ENCODE results near the gene PRKCE.

Gene PRKCE

GRCh38 chr2:46116553-46116991, 465.1 kb downstream of the PRKCE start:
- Histone ChIP-seq H3K4me3 (ENCODE audit: low read depth in 1 of 2, low read length in 2 of 2) (no peak overlapping the region), H3K36me3 (ENCODE audit: insufficient read depth, low read length) (no peaks in the 10 kb centered on the region), H3K27me3 (ENCODE audit: control insufficient read depth in 1 of 2, insufficient read depth in 2 of 2, low read length in 2 of 2) (no peaks in the 10 kb centered on the region), H3K9me3 (ENCODE audit: low read length) (no peaks in the 10 kb centered on the region), H3K27ac (ENCODE audit: low read depth, low read length) (no peak overlapping the region), H3K9ac (ENCODE audit: low read length) (no peak overlapping the region), H3K4me1 (ENCODE audit: insufficient read depth, low read length) (no peaks in the 10 kb centered on the region)

GRCh38 chr2:46117379-46117778, 465.9 kb downstream of the PRKCE start:
- H3K4me1 ChIP-seq (ENCODE audit: insufficient read depth, low read length) = no peaks in the 10 kb centered on the region
- H3K36me3 ChIP-seq (ENCODE audit: insufficient read depth, low read length) = no peaks in the 10 kb centered on the region
- no peaks in the 10 kb centered on the region for H3K27me3 ChIP-seq (ENCODE audit: control insufficient read depth in 1 of 2, insufficient read depth in 2 of 2, low read length in 2 of 2)
- no peak overlapping the region for H3K4me3 ChIP-seq (ENCODE audit: low read depth in 1 of 2, low read length in 2 of 2)
- H3K9me3 ChIP-seq (ENCODE audit: low read length) = no peaks in the 10 kb centered on the region
- H3K27ac ChIP-seq (ENCODE audit: low read depth, low read length) = no peak overlapping the region
- H3K9ac ChIP-seq (ENCODE audit: low read length) = no peak overlapping the region

- H3K4me3 ChIP-seq (ENCODE audit: low read depth in 1 of 2, low read length in 2 of 2) = no peak overlapping the region
- no peaks in the 10 kb centered on the region for H3K27me3 ChIP-seq (ENCODE audit: control insufficient read depth in 1 of 2, insufficient read depth in 2 of 2, low read length in 2 of 2)
- H3K9me3 ChIP-seq (ENCODE audit: low read length) = no peaks in the 10 kb centered on the region
- H3K27ac ChIP-seq (ENCODE audit: low read depth, low read length) = no peak overlapping the region
- no peaks in the 10 kb centered on the region for H3K36me3 ChIP-seq (ENCODE audit: insufficient read depth, low read length)
- H3K9ac ChIP-seq (ENCODE audit: low read length) = no peak overlapping the region
- H3K4me1 ChIP-seq (ENCODE audit: insufficient read depth, low read length) = no peaks in the 10 kb centered on the region
Observed at GRCh38 chr2:46117994-46118393, 466.5 kb downstream of the PRKCE start.

GRCh38 chr2:46118656-46119371, 467.3 kb downstream of the PRKCE start:
- H3K27me3 ChIP-seq (ENCODE audit: control insufficient read depth in 1 of 2, insufficient read depth in 2 of 2, low read length in 2 of 2) = no peaks in the 10 kb centered on the region
- H3K36me3 ChIP-seq (ENCODE audit: insufficient read depth, low read length) = no peaks in the 10 kb centered on the region
- H3K9ac ChIP-seq (ENCODE audit: low read length) = no peak overlapping the region
- H3K9me3 ChIP-seq (ENCODE audit: low read length) = no peaks in the 10 kb centered on the region
- no peak overlapping the region for H3K4me3 ChIP-seq (ENCODE audit: low read depth in 1 of 2, low read length in 2 of 2)
- H3K4me1 ChIP-seq (ENCODE audit: insufficient read depth, low read length) = no peaks in the 10 kb centered on the region
- no peak overlapping the region for H3K27ac ChIP-seq (ENCODE audit: low read depth, low read length)

- Histone ChIP-seq H3K36me3 (ENCODE audit: insufficient read depth, low read length) (no peaks in the 10 kb centered on the region), H3K4me1 (ENCODE audit: insufficient read depth, low read length) (no peaks in the 10 kb centered on the region), H3K9me3 (ENCODE audit: low read length) (no peaks in the 10 kb centered on the region), H3K9ac (ENCODE audit: low read length) (no peak overlapping the region), H3K4me3 (ENCODE audit: low read depth in 1 of 2, low read length in 2 of 2) (no peak overlapping the region), H3K27me3 (ENCODE audit: control insufficient read depth in 1 of 2, insufficient read depth in 2 of 2, low read length in 2 of 2) (no peaks in the 10 kb centered on the region), H3K27ac (ENCODE audit: low read depth, low read length) (no peak overlapping the region)
Observed at GRCh38 chr2:46119453-46119852, 468.0 kb downstream of the PRKCE start.

- no peak overlapping the region for H3K4me3 ChIP-seq (ENCODE audit: low read depth in 1 of 2, low read length in 2 of 2)
- H3K9ac ChIP-seq (ENCODE audit: low read length) = no peak overlapping the region
Observed at GRCh38 chr2:46120792-46121555, 469.5 kb downstream of the PRKCE start.

GRCh38 chr2:46122318-46122976, 471.0 kb downstream of the PRKCE start:
- H3K4me1 ChIP-seq (ENCODE audit: insufficient read depth, low read length) = no peaks in the 10 kb centered on the region
- H3K27me3 ChIP-seq (ENCODE audit: control insufficient read depth in 1 of 2, insufficient read depth in 2 of 2, low read length in 2 of 2) = no peaks in the 10 kb centered on the region
- H3K9me3 ChIP-seq (ENCODE audit: low read length) = no peaks in the 10 kb centered on the region
- no peak overlapping the region for H3K27ac ChIP-seq (ENCODE audit: low read depth, low read length)
- no peaks in the 10 kb centered on the region for H3K36me3 ChIP-seq (ENCODE audit: insufficient read depth, low read length)
- no peak overlapping the region for H3K9ac ChIP-seq (ENCODE audit: low read length)
- no peak overlapping the region for H3K4me3 ChIP-seq (ENCODE audit: low read depth in 1 of 2, low read length in 2 of 2)

More at GRCh38 chr2:46120792-46121555, 469.5 kb downstream of the PRKCE start:
- Histone ChIP-seq H3K36me3 (ENCODE audit: insufficient read depth, low read length) (no peaks in the 10 kb centered on the region), H3K27me3 (ENCODE audit: control insufficient read depth in 1 of 2, insufficient read depth in 2 of 2, low read length in 2 of 2) (no peaks in the 10 kb centered on the region), H3K4me1 (ENCODE audit: insufficient read depth, low read length) (no peaks in the 10 kb centered on the region), H3K27ac (ENCODE audit: low read depth, low read length) (no peak overlapping the region), H3K9me3 (ENCODE audit: low read length) (no peaks in the 10 kb centered on the region)

GRCh38 chr2:46123013-46123412, 471.5 kb downstream of the PRKCE start:
- H3K9me3 ChIP-seq (ENCODE audit: low read length) = no peaks in the 10 kb centered on the region
- H3K27me3 ChIP-seq (ENCODE audit: control insufficient read depth in 1 of 2, insufficient read depth in 2 of 2, low read length in 2 of 2) = no peaks in the 10 kb centered on the region
- no peaks in the 10 kb centered on the region for H3K4me1 ChIP-seq (ENCODE audit: insufficient read depth, low read length)
- H3K27ac ChIP-seq (ENCODE audit: low read depth, low read length) = no peak overlapping the region
- no peak overlapping the region for H3K4me3 ChIP-seq (ENCODE audit: low read depth in 1 of 2, low read length in 2 of 2)
- no peaks in the 10 kb centered on the region for H3K36me3 ChIP-seq (ENCODE audit: insufficient read depth, low read length)
- H3K9ac ChIP-seq (ENCODE audit: low read length) = no peak overlapping the region

- Histone ChIP-seq H3K9ac (ENCODE audit: low read length) (no peak overlapping the region), H3K4me1 (ENCODE audit: insufficient read depth, low read length) (no peaks in the 10 kb centered on the region), H3K36me3 (ENCODE audit: insufficient read depth, low read length) (no peaks in the 10 kb centered on the region), H3K27ac (ENCODE audit: low read depth, low read length) (no peak overlapping the region), H3K4me3 (ENCODE audit: low read depth in 1 of 2, low read length in 2 of 2) (no peak overlapping the region), H3K9me3 (ENCODE audit: low read length) (no peaks in the 10 kb centered on the region), H3K27me3 (ENCODE audit: control insufficient read depth in 1 of 2, insufficient read depth in 2 of 2, low read length in 2 of 2) (no peaks in the 10 kb centered on the region)
Observed at GRCh38 chr2:46125798-46126197, 474.3 kb downstream of the PRKCE start.

GRCh38 chr2:46126571-46126970, 475.1 kb downstream of the PRKCE start:
- Histone ChIP-seq H3K27ac (ENCODE audit: low read depth, low read length) (no peak overlapping the region), H3K9me3 (ENCODE audit: low read length) (no peaks in the 10 kb centered on the region), H3K4me1 (ENCODE audit: insufficient read depth, low read length) (no peaks in the 10 kb centered on the region), H3K27me3 (ENCODE audit: control insufficient read depth in 1 of 2, insufficient read depth in 2 of 2, low read length in 2 of 2) (no peaks in the 10 kb centered on the region), H3K36me3 (ENCODE audit: insufficient read depth, low read length) (no peaks in the 10 kb centered on the region), H3K4me3 (ENCODE audit: low read depth in 1 of 2, low read length in 2 of 2) (no peak overlapping the region), H3K9ac (ENCODE audit: low read length) (no peak overlapping the region)

GRCh38 chr2:46127176-46127575, 475.7 kb downstream of the PRKCE start:
- Histone ChIP-seq H3K9ac (ENCODE audit: low read length) (no peak overlapping the region), H3K4me3 (ENCODE audit: low read depth in 1 of 2, low read length in 2 of 2) (no peak overlapping the region), H3K9me3 (ENCODE audit: low read length) (no peaks in the 10 kb centered on the region), H3K36me3 (ENCODE audit: insufficient read depth, low read length) (no peaks in the 10 kb centered on the region), H3K27me3 (ENCODE audit: control insufficient read depth in 1 of 2, insufficient read depth in 2 of 2, low read length in 2 of 2) (no peaks in the 10 kb centered on the region), H3K4me1 (ENCODE audit: insufficient read depth, low read length) (no peaks in the 10 kb centered on the region), H3K27ac (ENCODE audit: low read depth, low read length) (no peak overlapping the region)

Data from muscle layer of colon (tissue), 2 donors.